ENCODE results near the gene NOL4.

Gene NOL4

DNA sequence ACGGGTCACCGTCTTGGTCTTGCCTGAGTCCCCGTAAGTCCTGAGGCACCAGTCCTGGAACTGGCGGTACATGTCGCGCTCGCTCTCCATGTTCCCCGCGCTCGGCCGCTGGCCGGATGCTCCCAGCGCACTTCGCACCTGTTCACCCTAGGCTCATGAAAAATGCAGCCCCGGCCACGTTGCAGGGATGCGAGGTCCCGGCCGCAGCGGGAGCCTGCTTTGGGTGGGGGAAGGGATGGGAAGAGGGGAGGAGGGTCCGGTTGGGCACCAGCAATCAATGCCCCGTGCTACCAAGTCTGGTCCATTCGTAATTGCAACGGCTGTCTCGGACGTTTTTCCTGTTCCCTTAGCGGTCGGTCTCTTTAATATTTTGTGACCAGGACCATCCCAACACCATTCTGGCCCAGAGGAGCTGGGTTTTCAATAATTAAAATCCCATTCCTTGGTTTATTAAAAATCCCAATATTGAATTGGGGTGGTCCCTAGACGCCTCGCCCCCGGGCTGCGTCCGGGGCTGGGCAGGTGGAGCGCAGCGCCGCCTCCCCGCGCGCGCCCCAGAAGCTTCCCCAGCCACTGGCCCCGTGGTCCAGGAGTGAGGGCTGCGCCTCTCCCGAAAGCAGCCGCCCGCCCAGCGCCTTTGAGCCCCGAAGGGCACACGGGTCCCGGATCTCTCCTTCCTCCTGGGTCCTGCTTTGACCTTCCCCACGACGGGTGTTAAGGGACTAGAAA lies 1.4 kb downstream of the NOL4 start:
- Histone ChIP-seq H2AFZ (ENCODE audit: low read depth, low read length, severe bottlenecking) (no peak overlapping the region), H3K4me2 (ENCODE audit: low read depth, low read length, poor library complexity, severe bottlenecking) (no peak overlapping the region)

DNA sequence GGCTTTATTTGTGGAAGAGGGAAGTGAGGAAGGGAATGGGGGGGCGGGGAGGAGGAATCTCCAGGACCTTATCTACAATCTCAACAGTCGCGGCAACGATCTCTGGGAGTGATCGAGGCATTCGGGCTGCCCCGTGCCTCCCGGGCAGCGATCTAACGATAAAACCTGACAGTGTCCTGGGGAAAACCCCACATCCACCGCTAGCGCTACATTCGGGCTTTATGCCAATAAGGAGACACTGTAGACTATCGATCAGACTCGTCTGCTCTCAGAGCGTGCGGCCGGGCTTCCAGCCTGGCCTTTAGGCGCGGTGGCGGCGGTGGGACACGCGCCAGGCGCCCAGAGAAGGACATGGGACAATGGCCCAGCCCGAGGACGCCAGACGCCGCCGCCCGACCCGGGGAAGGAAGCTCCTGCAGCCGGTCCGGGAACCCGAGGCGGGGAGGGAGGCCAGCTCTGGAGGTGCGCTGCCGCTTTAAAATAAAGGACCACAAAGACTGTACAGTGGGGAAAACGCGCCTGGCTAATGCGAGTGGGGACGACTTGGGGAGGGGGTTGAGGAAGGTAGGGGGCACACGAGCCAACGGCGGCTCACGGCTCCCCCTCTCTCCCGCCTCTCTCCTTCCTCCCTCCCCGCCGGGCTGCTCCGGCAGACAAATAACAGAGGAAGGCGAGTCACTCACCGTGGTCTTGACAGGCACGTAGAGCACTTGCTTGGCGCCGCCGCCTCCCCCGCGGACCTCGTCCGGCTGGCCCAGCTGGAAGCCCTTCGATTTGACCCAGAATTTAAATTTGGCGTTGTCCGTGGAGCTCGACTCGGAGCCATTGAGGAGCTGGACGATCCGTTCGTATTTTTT lies 2.2 kb downstream of the NOL4 start:
- H4K20me1 ChIP-seq (ENCODE audit: low read depth, low read length) = no peaks in the 10 kb centered on the region
- no peak overlapping the region for H3K27ac ChIP-seq (ENCODE audit: low read depth, low read length)
- H3K9ac ChIP-seq (ENCODE audit: low read length) = no peak overlapping the region
- H3K4me2 ChIP-seq (ENCODE audit: low read depth, low read length, poor library complexity, severe bottlenecking) = no peak overlapping the region
- no peaks in the 10 kb centered on the region for H3F3A ChIP-seq (ENCODE audit: insufficient read depth)
- H3K36me3 ChIP-seq (ENCODE audit: low read length) = no peaks in the 10 kb centered on the region
- H3K9me3 ChIP-seq (ENCODE audit: insufficient read depth, low read length) = no peaks in the 10 kb centered on the region
- TF ChIP-seq, protein P1, sequence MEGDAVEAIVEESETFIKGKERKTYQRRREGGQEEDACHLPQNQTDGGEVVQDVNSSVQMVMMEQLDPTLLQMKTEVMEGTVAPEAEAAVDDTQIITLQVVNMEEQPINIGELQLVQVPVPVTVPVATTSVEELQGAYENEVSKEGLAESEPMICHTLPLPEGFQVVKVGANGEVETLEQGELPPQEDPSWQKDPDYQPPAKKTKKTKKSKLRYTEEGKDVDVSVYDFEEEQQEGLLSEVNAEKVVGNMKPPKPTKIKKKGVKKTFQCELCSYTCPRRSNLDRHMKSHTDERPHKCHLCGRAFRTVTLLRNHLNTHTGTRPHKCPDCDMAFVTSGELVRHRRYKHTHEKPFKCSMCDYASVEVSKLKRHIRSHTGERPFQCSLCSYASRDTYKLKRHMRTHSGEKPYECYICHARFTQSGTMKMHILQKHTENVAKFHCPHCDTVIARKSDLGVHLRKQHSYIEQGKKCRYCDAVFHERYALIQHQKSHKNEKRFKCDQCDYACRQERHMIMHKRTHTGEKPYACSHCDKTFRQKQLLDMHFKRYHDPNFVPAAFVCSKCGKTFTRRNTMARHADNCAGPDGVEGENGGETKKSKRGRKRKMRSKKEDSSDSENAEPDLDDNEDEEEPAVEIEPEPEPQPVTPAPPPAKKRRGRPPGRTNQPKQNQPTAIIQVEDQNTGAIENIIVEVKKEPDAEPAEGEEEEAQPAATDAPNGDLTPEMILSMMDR (IDR thresholded peaks at IDR 0.05; ENCODE audit: insufficient read depth, low read length, poor library complexity, severe bottlenecking) = no peak
- TF ChIP-seq EZH2phosphoT487 (conservative IDR thresholded peaks at IDR 0.05; ENCODE audit: low read length) = no peak
- no peak overlapping the region for H3K4me3 ChIP-seq (ENCODE audit: insufficient read depth, low read length, poor library complexity, severe bottlenecking)
- H3K79me2 ChIP-seq (ENCODE audit: insufficient read depth, low read length) = no peaks in the 10 kb centered on the region
- no peak overlapping the region for H2AFZ ChIP-seq (ENCODE audit: low read depth, low read length, severe bottlenecking)
- no peaks in the 10 kb centered on the region for H3K9me2 ChIP-seq (replicated peaks; ENCODE audit: insufficient read depth, low read length)
- H3K27me3 ChIP-seq (ENCODE audit: low read length) = no peaks in the 10 kb centered on the region

More for the DNA sequence above, 1.4 kb downstream of the NOL4 start:
- H3K9me2 ChIP-seq (replicated peaks; ENCODE audit: insufficient read depth, low read length) = no peaks in the 10 kb centered on the region
- no peaks in the 10 kb centered on the region for H3F3A ChIP-seq (ENCODE audit: insufficient read depth)
- H3K36me3 ChIP-seq (ENCODE audit: low read length) = no peaks in the 10 kb centered on the region
- H3K4me3 ChIP-seq (ENCODE audit: insufficient read depth, low read length, poor library complexity, severe bottlenecking) = no peak overlapping the region
- no peak overlapping the region for H3K27ac ChIP-seq (ENCODE audit: low read depth, low read length)
- H3K79me2 ChIP-seq (ENCODE audit: insufficient read depth, low read length) = no peaks in the 10 kb centered on the region
- no peaks in the 10 kb centered on the region for H3K27me3 ChIP-seq (ENCODE audit: low read length)
- TF ChIP-seq, protein P1 (IDR thresholded peaks at IDR 0.05; ENCODE audit: insufficient read depth, low read length, poor library complexity, severe bottlenecking) = no peak
- no peak for TF ChIP-seq EZH2phosphoT487 (conservative IDR thresholded peaks at IDR 0.05; ENCODE audit: low read length)
- no peaks in the 10 kb centered on the region for H4K20me1 ChIP-seq (ENCODE audit: low read depth, low read length)
- no peaks in the 10 kb centered on the region for H3K9me3 ChIP-seq (ENCODE audit: insufficient read depth, low read length)
- H3K9ac ChIP-seq (ENCODE audit: low read length) = no peak overlapping the region

DNA sequence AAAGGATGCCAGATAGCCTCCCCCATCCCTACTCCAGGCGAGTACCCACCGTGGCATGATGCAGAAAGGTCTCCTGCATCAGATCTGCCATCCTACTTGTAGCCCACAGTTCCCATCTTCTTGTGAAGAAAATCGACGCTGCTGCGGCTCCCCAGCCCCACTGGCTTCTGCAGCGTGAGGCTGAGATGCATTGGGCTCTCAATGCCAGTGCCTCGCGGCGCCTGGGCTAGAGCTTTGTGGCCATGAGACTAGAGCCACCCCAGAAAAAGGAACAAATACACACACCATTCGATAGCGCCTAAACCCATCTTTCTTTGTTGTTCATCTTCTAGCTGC lies 2.8 kb downstream of the NOL4 start:
- TF ChIP-seq, protein P1 (IDR thresholded peaks at IDR 0.05; ENCODE audit: insufficient read depth, low read length, poor library complexity, severe bottlenecking) = no peak
- no peak for TF ChIP-seq EZH2phosphoT487 (conservative IDR thresholded peaks at IDR 0.05; ENCODE audit: low read length)
- Histone ChIP-seq H3K9ac (ENCODE audit: low read length) (no peak overlapping the region), H3K36me3 (ENCODE audit: low read length) (no peaks in the 10 kb centered on the region), H3K9me2 (replicated peaks; ENCODE audit: insufficient read depth, low read length) (no peaks in the 10 kb centered on the region), H3F3A (ENCODE audit: insufficient read depth) (no peaks in the 10 kb centered on the region), H3K4me3 (ENCODE audit: insufficient read depth, low read length, poor library complexity, severe bottlenecking) (no peak overlapping the region), H4K20me1 (ENCODE audit: low read depth, low read length) (no peaks in the 10 kb centered on the region), H3K9me3 (ENCODE audit: insufficient read depth, low read length) (no peaks in the 10 kb centered on the region), H3K27me3 (ENCODE audit: low read length) (no peaks in the 10 kb centered on the region), H3K79me2 (ENCODE audit: insufficient read depth, low read length) (no peaks in the 10 kb centered on the region), H2AFZ (ENCODE audit: low read depth, low read length, severe bottlenecking) (no peak overlapping the region), H3K27ac (ENCODE audit: low read depth, low read length) (no peak overlapping the region), H3K4me2 (ENCODE audit: low read depth, low read length, poor library complexity, severe bottlenecking) (no peak overlapping the region)
